Peyer's patch (tissue), 4 donors: ENCODE data around the gene TSPO. TPM values are rescaled to one million over a fixed set of nuclear protein-coding genes. Genes with fewer than 3 reads are reported as not detected.

Source experiments
- DNase-seq, 3 donors: peaks; one replicate each; pipeline ENCODE4 v3.0.0-alpha.2; 2017 to 2019
- H3K27ac ChIP-seq, 4 donors: fragments of 200-600 bp; sonication (generic); one replicate each; pipeline ENCODE4 v1.5.1; 2016 to 2019
- H3K27me3 ChIP-seq, 2 donors: fragments of 200-600 bp; sonication (generic); one replicate each; pipeline ENCODE4 v1.5.1; 2019
- H3K36me3 ChIP-seq, 3 donors: fragments of 200-600 bp; sonication (generic); one replicate each; pipeline ENCODE4 v1.5.1; 2016 to 2019
- H3K4me1 ChIP-seq, 4 donors: fragments of 200-600 bp; sonication (generic); one replicate each; pipeline ENCODE4 v1.5.1; 2016 to 2019
- H3K4me3 ChIP-seq, 4 donors: fragments of 200-600 bp; sonication (generic); 1 replicate in 3 of 4; 2 replicates in 1 of 4; pipeline ENCODE4 v1.5.1; 2016 to 2019; ENCODE audit warnings: mild to moderate bottlenecking in 1 of 4
- H3K9me3 ChIP-seq, 4 donors: fragments of 200-600 bp; sonication (generic); one replicate each; pipeline ENCODE4 v1.5.1; 2016 to 2019; ENCODE audit warnings: mild to moderate bottlenecking in 1 of 4
- CTCF ChIP-seq, 6 experiments: fragments of 450-650 bp in 4 of 6; fragments of 200-600 bp in 2 of 6; sonication (generic) in 1 of 6; IDR thresholded peaks; one replicate each; pipeline ENCODE4 v1.5.1; 2017 to 2019; ENCODE audit warnings: antibody characterized with exemption in 6 of 6, mild to moderate bottlenecking in 3 of 6, moderate library complexity in 1 of 6
- POLR2A ChIP-seq, 2 donors: fragments of 450-650 bp; IDR thresholded peaks; one replicate each; pipeline ENCODE4 v1.5.1; 2017; ENCODE audit warnings: antibody characterized with exemption in 2 of 2, mild to moderate bottlenecking in 2 of 2, moderate library complexity in 2 of 2
- total RNA-seq, 4 donors: library from RNA; depleted of rRNA; stranded (reverse); fragments of >200 nt; gene quantifications; one replicate each; pipeline ENCODE4 v1.1.0, GENCODE V29; 2016

Gene TSPO
- total RNA-seq, 4 donors from 2014 or later: 220 to 304 (median 270) TPM

GRCh38 chr22:43209523-43209890 is 58.1 kb downstream of the TSPO start:
- Histone ChIP-seq H3K36me3 (no peaks in the 10 kb centered on the region), H3K4me3 (no peak overlapping the region), H3K27me3 (no peaks in the 10 kb centered on the region), H3K27ac (no peak overlapping the region), H3K4me1 (no peaks in the 10 kb centered on the region), H3K9me3 (no peaks in the 10 kb centered on the region)
- no peak for DNase-seq
- TF ChIP-seq CTCF (IDR thresholded peaks at IDR 0.05) (no peak), POLR2A (IDR thresholded peaks at IDR 0.05) (no peak)

- no peak for TF ChIP-seq CTCF (IDR thresholded peaks at IDR 0.05)
- no peak overlapping the region for H3K27ac ChIP-seq
- no peaks in the 10 kb centered on the region for H3K9me3 ChIP-seq
- H3K36me3 ChIP-seq: no peaks in the 10 kb centered on the region
- H3K4me1 ChIP-seq: no peaks in the 10 kb centered on the region
- no peak overlapping the region for H3K4me3 ChIP-seq
- no peak for DNase-seq
- no peaks in the 10 kb centered on the region for H3K27me3 ChIP-seq
Measured at GRCh38 chr22:43209971-43210370, 58.6 kb downstream of the TSPO start.

GRCh38 chr22:43210631-43211515 is 59.5 kb downstream of the TSPO start:
- Histone ChIP-seq H3K27me3 (no peaks in the 10 kb centered on the region), H3K36me3 (no peaks in the 10 kb centered on the region), H3K27ac (no peak overlapping the region), H3K4me3 (no peak overlapping the region), H3K9me3 (no peaks in the 10 kb centered on the region), H3K4me1 (no peaks in the 10 kb centered on the region)
- no peak for DNase-seq
- TF ChIP-seq POLR2A (IDR thresholded peaks at IDR 0.05) (no peak), CTCF (IDR thresholded peaks at IDR 0.05) (no peak)

GRCh38 chr22:43211941-43212433 is 60.6 kb downstream of the TSPO start:
- no peak overlapping the region for H3K4me3 ChIP-seq
- no peak for DNase-seq
- no peak for TF ChIP-seq POLR2A (IDR thresholded peaks at IDR 0.05)
- no peak for TF ChIP-seq CTCF (IDR thresholded peaks at IDR 0.05)
- H3K36me3 ChIP-seq: no peaks in the 10 kb centered on the region
- no peaks in the 10 kb centered on the region for H3K4me1 ChIP-seq
- no peaks in the 10 kb centered on the region for H3K9me3 ChIP-seq
- no peaks in the 10 kb centered on the region for H3K27me3 ChIP-seq
- H3K27ac ChIP-seq: no peak overlapping the region

- H3K4me1 ChIP-seq: no peaks in the 10 kb centered on the region
- TF ChIP-seq CTCF (IDR thresholded peaks at IDR 0.05) (no peak), POLR2A (IDR thresholded peaks at IDR 0.05) (no peak)
- no peak for DNase-seq
Measured at GRCh38 chr22:43212434-43212952, 61.1 kb downstream of the TSPO start.

More at GRCh38 chr22:43212434-43212952, 61.1 kb downstream of the TSPO start:
- H3K36me3 ChIP-seq: no peaks in the 10 kb centered on the region
- no peaks in the 10 kb centered on the region for H3K27me3 ChIP-seq
- H3K9me3 ChIP-seq: no peaks in the 10 kb centered on the region
- no peak overlapping the region for H3K27ac ChIP-seq
- H3K4me3 ChIP-seq: no peak overlapping the region

Other genes starting within 250 kb of the TSPO start
- gene PACSIN2, start 136.4 kb upstream of the TSPO start, total RNA-seq: 100 to 1,000 TPM in 3 of 4 donors, 10 to 100 TPM in 1; 58.0 to 149 (median 110) TPM
- 1 to 10 TPM; 1.7 to 5.0 (median 3.5) TPM for gene TTLL1, start 62.2 kb upstream of the TSPO start, total RNA-seq
- gene BIK, start 40.8 kb upstream of the TSPO start, total RNA-seq: 10 to 100 TPM in 2 of 4 donors, 1 to 10 TPM in 1, not detected in 1; 7.4 to 16.5 (median 15.6) TPM
- gene MCAT, start 8.2 kb upstream of the TSPO start, total RNA-seq: 10 to 100 TPM in 3 of 4 donors, 1 to 10 TPM in 1; 9.1 to 28.5 (median 15.1) TPM
- gene TTLL12, start 35.6 kb downstream of the TSPO start, total RNA-seq: 10 to 100 TPM; 34.7 to 77.8 (median 58.2) TPM
- 10 to 100 TPM in 2 of 4 donors, 1 to 10 TPM in 2; 1.6 to 47.9 (median 7.9) TPM for gene SCUBE1, start 191.8 kb downstream of the TSPO start, total RNA-seq